Pancreas (tissue), 10 donors: ENCODE measurements around the gene C1QTNF3. TPM values are rescaled to one million over a fixed set of nuclear protein-coding genes. Genes with fewer than 3 reads are reported as not detected.

Source experiments
- ATAC-seq, 4 donors: fragments of 200-7000 bp; cut with Tn5 transposase; one replicate each; pipeline versions ENCODE4 v1.8.0 to v1.9.1; 2020; ENCODE audit warnings: mild to moderate bottlenecking in 4 of 4, moderate library complexity in 4 of 4
- DNase-seq, 6 donors: peaks; one replicate each; pipeline ENCODE4 v3.0.0-alpha.2; 2020
- FAIRE-seq: peaks from 2 replicates; lab custom pipeline; 2012; peaks lifted over from hg19 to GRCh38; lab: Jason Lieb, UNC
- H3K27ac ChIP-seq, 4 donors: fragments of 200-600 bp; sonication (generic); 1 replicate in 3 of 4; 2 replicates in 1 of 4; pipeline versions ENCODE4 v1.5.0 to v1.8.0; 2020
- H3K27me3 ChIP-seq, 4 donors: fragments of 200-600 bp; one replicate each; pipeline ENCODE4 v1.8.0; 2021
- H3K36me3 ChIP-seq, 3 donors: fragments of 200-600 bp; sonication (generic) in 1 of 3; one replicate each; pipeline versions ENCODE4 v1.5.0 to v1.8.0; 2020 to 2021
- H3K4me1 ChIP-seq, 3 donors: fragments of 200-600 bp; one replicate each; pipeline ENCODE4 v1.8.0; 2021
- H3K4me3 ChIP-seq, 4 donors: fragments of 200-600 bp; sonication (generic) in 2 of 4; one replicate each; pipeline versions ENCODE4 v1.5.0 to v1.8.0; 2020 to 2021
- H3K9me3 ChIP-seq, 4 donors: fragments of 200-600 bp; one replicate each; pipeline ENCODE4 v1.8.0; 2021
- CTCF ChIP-seq, 4 donors: fragments of 200-600 bp; sonication (generic) in 3 of 4; IDR thresholded peaks; one replicate each; pipeline versions ENCODE4 v1.5.0 to v1.8.0; 2021; ENCODE audit warnings: antibody characterized with exemption in 4 of 4
- WGBS, 2 donors: extraction: QIAGEN DNeasy Blood & Tissue Kit; methylation state at CpG; one replicate each; pipeline ENCODE4 v1.1.7; 2013; 5-methylcytosine and 5-hydroxymethylcytosine counted together
- intact Hi-C, 3 donors: fragments of 100-400 bp; cut with DNase I; formaldehyde crosslinking; loops; one replicate each; pipeline versions ENCODE4 v1.11.1 to v1.14.2; 2022
- polyA plus RNA-seq, 2 donors: library from polyadenylated mRNA; stranded (reverse); fragments of 200-250 nt; gene quantifications; one replicate each; pipeline ENCODE4 v1.2.3, GENCODE V29; 2013
- total RNA-seq, 6 donors: library from RNA; stranded (reverse); fragmentation: NEBNext Ultra II Directional in 4 of 6; extraction: Animal tissue kit (Norgen Biotek cat#: 25700) in 4 of 6; gene quantifications; one replicate each; pipeline versions ENCODE4 v1.2.1 to v1.2.4, GENCODE V29; 2021 to 2023
- donor health status: healthy with polysubstance abuse.
- donor health status: DM: no; HTN: no; CAD: no; lungs with moderate emphysema.
- donor health status: DM: no; HTN: no; CAD: no.
- donor health status: control.
- donor health status: control.
- donor health status: Bipolar disorder and iron deficiency.
- donor health status: DM: yes; HTN: yes; CAD: no.
- donor health status: DM: no; HTN: no; CAD: no.
- donor health status: DM: no; HTN: no; CAD: no.
- donor health status: DM: yes; HTN: yes; CAD: no.

C1QTNF3 gene
- total and polyA plus RNA-seq, 8 donors: 2.0 to 11.7 (median 3.1) TPM

GRCh38 chr5:34040472-34040871 lies 2.5 kb downstream of the C1QTNF3 start:
- ATAC-seq (no peak), FAIRE-seq (no peak), DNase-seq (no peak)
- no peak for TF ChIP-seq CTCF (IDR thresholded peaks at IDR 0.05)
- no peaks in the 10 kb centered on the region for H3K36me3 ChIP-seq
- H3K9me3 ChIP-seq: no peaks in the 10 kb centered on the region
- intact Hi-C loops: no loop called here
- H3K4me3 ChIP-seq: no peak overlapping the region
- H3K27me3 ChIP-seq: no peaks in the 10 kb centered on the region
- WGBS, 2 donors: 82 to 90% methylated on average over 3 of the region's 3 CpGs
- H3K4me1 ChIP-seq: peaks cover 5 to 24% (median 22%) of the 10 kb centered on the region in 3 donors
- H3K27ac ChIP-seq: no peak overlapping the region

GRCh38 chr5:34039398-34040157 lies 3.4 kb downstream of the C1QTNF3 start:
- Histone ChIP-seq H3K4me3 (no peak overlapping the region), H3K27ac (no peak overlapping the region), H3K36me3 (no peaks in the 10 kb centered on the region), H3K27me3 (no peaks in the 10 kb centered on the region), H3K4me1 (peaks cover 5 to 24% (median 22%) of the 10 kb centered on the region in 3 donors), H3K9me3 (no peaks in the 10 kb centered on the region)
- DNase-seq: no peak
- no peak for TF ChIP-seq CTCF (IDR thresholded peaks at IDR 0.05)
- 94 to 96% methylated on average over 10 of the region's 10 CpGs for WGBS, 2 donors
- FAIRE-seq: no peak
- intact Hi-C loops: no loop called here
- no peak for ATAC-seq

GRCh38 chr5:34038838-34039237 lies 4.2 kb downstream of the C1QTNF3 start:
- ATAC-seq (no peak), DNase-seq (no peak), FAIRE-seq (no peak)
- TF ChIP-seq CTCF (IDR thresholded peaks at IDR 0.05): no peak
- intact Hi-C loops: no loop called here
- WGBS, 2 donors: 97 to 99% methylated on average over 4 of the region's 4 CpGs
- no peaks in the 10 kb centered on the region for H3K9me3 ChIP-seq
- no peaks in the 10 kb centered on the region for H3K27me3 ChIP-seq
- no peak overlapping the region for H3K27ac ChIP-seq
- H3K4me3 ChIP-seq: no peak overlapping the region
- no peaks in the 10 kb centered on the region for H3K36me3 ChIP-seq
- peaks cover 5 to 17% (median 16%) of the 10 kb centered on the region in 3 donors for H3K4me1 ChIP-seq

GRCh38 chr5:34038390-34038789 lies 4.6 kb downstream of the C1QTNF3 start:
- 86 to 89% methylated on average over 2 of the region's 2 CpGs for WGBS, 2 donors
- no peak for TF ChIP-seq CTCF (IDR thresholded peaks at IDR 0.05)
- ATAC-seq: no peak
- Histone ChIP-seq H3K4me1 (peaks cover 5 to 12% (median 12%) of the 10 kb centered on the region in 3 donors), H3K27me3 (no peaks in the 10 kb centered on the region), H3K4me3 (no peak overlapping the region), H3K9me3 (no peaks in the 10 kb centered on the region), H3K27ac (no peak overlapping the region), H3K36me3 (no peaks in the 10 kb centered on the region)
- FAIRE-seq: no peak
- no peak for DNase-seq
- intact Hi-C loops: no loop called here

GRCh38 chr5:34037726-34038125 lies 5.3 kb downstream of the C1QTNF3 start:
- DNase-seq: no peak
- intact Hi-C loops: no loop called here
- no peak overlapping the region for H3K27ac ChIP-seq
- no peaks in the 10 kb centered on the region for H3K9me3 ChIP-seq
- no peak for FAIRE-seq
- peaks cover 1 to 8% (median 5%) of the 10 kb centered on the region in 3 donors for H3K4me1 ChIP-seq
- no peak for ATAC-seq
- 92 to 93% methylated on average over 3 of the region's 3 CpGs for WGBS, 2 donors
- no peak for TF ChIP-seq CTCF (IDR thresholded peaks at IDR 0.05)
- H3K36me3 ChIP-seq: no peaks in the 10 kb centered on the region
- no peak overlapping the region for H3K4me3 ChIP-seq
- no peaks in the 10 kb centered on the region for H3K27me3 ChIP-seq
